ENCODE data around the gene FANCC. TPM values are rescaled to one million over a fixed set of nuclear protein-coding genes. Genes with fewer than 3 reads are reported as not detected.
A peak's percentile ranks its signal among the peaks of the same experiment; 100 is the strongest.

The FANCC gene
- total and polyA plus RNA-seq, 2 donors (not counting 1 experiment from before 2014, with no cell fraction given) = 8.9 to 9.0 TPM

- no peaks in the 10 kb centered on the region for H3K9me3 ChIP-seq (ENCODE audit: control insufficient read depth, insufficient read depth, low read depth, low read length)
- peak; percentile 55 to 73 for DNase-seq (ENCODE audit: low read depth in 2 of 2)
- H3K27me3 ChIP-seq (ENCODE audit: control insufficient read depth, insufficient read depth, low read length) = no peaks in the 10 kb centered on the region
- peaks cover 3% of the 10 kb centered on the region for H3K4me1 ChIP-seq (ENCODE audit: control insufficient read depth, extremely low read depth, insufficient read depth, low read length)
- H3K27ac ChIP-seq (ENCODE audit: insufficient read depth, low read length) = no peak overlapping the region
- peak overlapping the region; percentile 27 to 61 (median 37) for H3K4me3 ChIP-seq (replicated peaks in 1 of 4; ENCODE audit: control extremely low read depth in 1 of 4, insufficient read depth in 1 of 4, low read depth in 3 of 4, low read length in 4 of 4)
- no peaks in the 10 kb centered on the region for H4K20me1 ChIP-seq (ENCODE audit: control insufficient read depth, extremely low read depth, insufficient read depth, low read length)
- H3K9ac ChIP-seq (ENCODE audit: insufficient read depth, low read length) = no peak overlapping the region
- peaks cover 15% of the 10 kb centered on the region for H3K79me2 ChIP-seq (ENCODE audit: control insufficient read depth, insufficient read depth, low read length)
- H3K36me3 ChIP-seq (ENCODE audit: control insufficient read depth, insufficient read depth, low read length) = no peaks in the 10 kb centered on the region
- H2AFZ ChIP-seq (ENCODE audit: low read length) = peak overlapping the region; percentile 46
- peak overlapping the region; percentile 51 for H3K4me2 ChIP-seq (ENCODE audit: extremely low read depth, insufficient read depth, low read length)
- TF ChIP-seq CTCF (conservative IDR thresholded peaks at IDR 0.05 in 1 of 2, IDR thresholded peaks at IDR 0.05 in 1 of 2; ENCODE audit: low read depth in 1 of 2, low read length in 2 of 2) = no peak
- no peak for TF ChIP-seq EZH2 (IDR thresholded peaks at IDR 0.05; ENCODE audit: low read length, missing control alignments)
Measured at GRCh38 chr9:95313010-95313498, 4.5 kb downstream of the FANCC start.

- no peaks in the 10 kb centered on the region for H3K27me3 ChIP-seq (ENCODE audit: control insufficient read depth, insufficient read depth, low read length)
- peaks cover 15% of the 10 kb centered on the region for H3K79me2 ChIP-seq (ENCODE audit: control insufficient read depth, insufficient read depth, low read length)
- H3K9me3 ChIP-seq (ENCODE audit: control insufficient read depth, insufficient read depth, low read depth, low read length) = no peaks in the 10 kb centered on the region
- no peaks in the 10 kb centered on the region for H3K36me3 ChIP-seq (ENCODE audit: control insufficient read depth, insufficient read depth, low read length)
- no peak overlapping the region for H3K27ac ChIP-seq (ENCODE audit: insufficient read depth, low read length)
- H3K9ac ChIP-seq (ENCODE audit: insufficient read depth, low read length) = no peak overlapping the region
- H3K4me1 ChIP-seq (ENCODE audit: control insufficient read depth, extremely low read depth, insufficient read depth, low read length) = peaks cover 4% of the 10 kb centered on the region
- H2AFZ ChIP-seq (ENCODE audit: low read length) = no peak overlapping the region
- H4K20me1 ChIP-seq (ENCODE audit: control insufficient read depth, extremely low read depth, insufficient read depth, low read length) = no peaks in the 10 kb centered on the region
- no peak for DNase-seq (ENCODE audit: low read depth in 2 of 2)
- no peak for TF ChIP-seq CTCF (conservative IDR thresholded peaks at IDR 0.05 in 1 of 2, IDR thresholded peaks at IDR 0.05 in 1 of 2; ENCODE audit: low read depth in 1 of 2, low read length in 2 of 2)
- no peak for TF ChIP-seq EZH2 (IDR thresholded peaks at IDR 0.05; ENCODE audit: low read length, missing control alignments)
- no peak overlapping the region for H3K4me2 ChIP-seq (ENCODE audit: extremely low read depth, insufficient read depth, low read length)
- H3K4me3 ChIP-seq (replicated peaks in 1 of 4; ENCODE audit: control extremely low read depth in 1 of 4, insufficient read depth in 1 of 4, low read depth in 3 of 4, low read length in 4 of 4) = no peak overlapping the region
Measured at GRCh38 chr9:95311961-95312360, 5.5 kb downstream of the FANCC start.

DNA sequence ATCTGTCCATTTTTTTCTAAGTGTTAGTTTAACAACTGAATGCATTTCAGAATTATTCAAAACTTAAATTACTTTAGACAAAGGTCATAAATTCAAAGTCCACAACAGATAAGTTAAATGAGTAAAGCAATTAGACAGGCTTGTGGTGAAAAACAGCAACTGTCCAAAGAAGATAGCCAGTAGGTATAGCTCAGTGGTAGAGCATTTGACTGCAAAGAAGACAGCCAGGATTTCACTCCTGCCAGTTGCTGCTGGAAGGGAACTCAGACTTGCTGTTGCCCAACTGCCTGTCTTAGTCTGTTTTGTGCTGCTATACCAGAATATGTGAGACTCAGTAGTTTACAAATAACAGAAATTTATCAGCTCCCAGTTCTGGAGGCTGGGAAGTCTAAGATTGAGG, 10.0 kb downstream of the FANCC start:
- Histone ChIP-seq H3K27ac (ENCODE audit: insufficient read depth, low read length) (no peak overlapping the region), H2AFZ (ENCODE audit: low read length) (no peak overlapping the region), H4K20me1 (ENCODE audit: control insufficient read depth, extremely low read depth, insufficient read depth, low read length) (no peaks in the 10 kb centered on the region), H3K9ac (ENCODE audit: insufficient read depth, low read length) (no peak overlapping the region), H3K36me3 (ENCODE audit: control insufficient read depth, insufficient read depth, low read length) (no peaks in the 10 kb centered on the region), H3K4me1 (ENCODE audit: control insufficient read depth, extremely low read depth, insufficient read depth, low read length) (peaks cover 9% of the 10 kb centered on the region), H3K4me3 (replicated peaks in 1 of 4; ENCODE audit: control extremely low read depth in 1 of 4, insufficient read depth in 1 of 4, low read depth in 3 of 4, low read length in 4 of 4) (no peak overlapping the region), H3K27me3 (ENCODE audit: control insufficient read depth, insufficient read depth, low read length) (no peaks in the 10 kb centered on the region), H3K79me2 (ENCODE audit: control insufficient read depth, insufficient read depth, low read length) (peaks cover 3% of the 10 kb centered on the region), H3K9me3 (ENCODE audit: control insufficient read depth, insufficient read depth, low read depth, low read length) (no peaks in the 10 kb centered on the region), H3K4me2 (ENCODE audit: extremely low read depth, insufficient read depth, low read length) (no peak overlapping the region)
- TF ChIP-seq CTCF (conservative IDR thresholded peaks at IDR 0.05 in 1 of 2, IDR thresholded peaks at IDR 0.05 in 1 of 2; ENCODE audit: low read depth in 1 of 2, low read length in 2 of 2) (no peak), EZH2 (IDR thresholded peaks at IDR 0.05; ENCODE audit: low read length, missing control alignments) (no peak)
- DNase-seq (ENCODE audit: low read depth in 2 of 2) = no peak
